ENCODE data around the gene IMMP2L. TPM values are rescaled to one million over a fixed set of nuclear protein-coding genes. Genes with fewer than 3 reads are reported as not detected.
"Not testable (repeated sequence)": the region's sequence is repeated elsewhere in the genome, so short reads cannot be mapped to it uniquely, and the experiment has no call there.

The IMMP2L gene
- total and polyA plus RNA-seq, 2 of the 4 experiments (the other 2 are of a cell fraction): 5.8 to 9.3 TPM

DNA sequence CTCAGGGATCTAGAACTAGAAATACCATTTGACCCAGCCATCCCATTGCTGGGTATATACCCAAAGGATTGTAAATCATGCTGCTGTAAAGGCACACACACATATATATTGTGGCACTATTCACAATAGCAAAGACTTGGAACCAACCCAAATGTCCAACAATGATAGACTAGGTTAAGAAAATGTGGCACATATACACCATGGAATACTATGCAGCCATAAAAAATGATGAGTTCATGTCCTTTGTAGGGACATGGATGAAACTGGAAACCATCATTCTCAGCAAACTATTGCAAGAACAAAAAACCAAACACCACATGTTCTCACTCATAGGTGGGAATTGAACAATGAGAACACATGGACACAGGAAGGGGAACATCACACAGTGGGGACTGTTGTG lies 56.9 kb downstream of the IMMP2L start:
- H3K4me1 ChIP-seq (ENCODE audit: control insufficient read depth, insufficient read depth, low read length); H4K8ac ChIP-seq (ENCODE audit: low read depth in 2 of 2, low read length in 2 of 2); intact Hi-C loops (cut with micrococcal nuclease); H3K9me1 ChIP-seq (ENCODE audit: insufficient read depth, low read length); POLR2A ChIA-PET (ENCODE audit: unreplicated experiment); H3K56ac ChIP-seq (ENCODE audit: extremely low read depth, insufficient read depth, low read length); H3K4me2 ChIP-seq (ENCODE audit: low read depth, low read length); H2BK5ac ChIP-seq (ENCODE audit: low read depth, low read length, poor library complexity, severe bottlenecking); H3K27me3 ChIP-seq (ENCODE audit: control insufficient read depth, insufficient read depth, low read length); H3K23ac ChIP-seq (ENCODE audit: low read depth, low read length); H2BK120ac ChIP-seq (ENCODE audit: low read depth, low read length); in situ Hi-C loops (cut with MboI; ENCODE audit: low sequenced_read_pairs); H4K20me1 ChIP-seq (ENCODE audit: insufficient read depth, low read length); H4K91ac ChIP-seq (ENCODE audit: insufficient read depth, low read depth, low read length); H2AFZ ChIP-seq (replicated peaks; ENCODE audit: low read length, poor library complexity); BruUV-seq (replicated peaks); H3K36me3 ChIP-seq (ENCODE audit: control insufficient read depth, insufficient read depth, low read length); H4K5ac ChIP-seq (ENCODE audit: low read depth, low read length); DNase-seq; H2AK5ac ChIP-seq (ENCODE audit: low read depth, low read length); CTCF ChIA-PET; H3K4ac ChIP-seq (ENCODE audit: low read depth, low read length); ATAC-seq (ENCODE audit: low read depth); dilution Hi-C loops (cut with HindIII; ENCODE audit: low sequenced_read_pairs, unreplicated experiment); H3K18ac ChIP-seq (ENCODE audit: low read depth, low read length); H3K27ac ChIP-seq (ENCODE audit: insufficient read depth, low read length); H3K9me3 ChIP-seq (ENCODE audit: control insufficient read depth, insufficient read depth, low read length); H3K79me1 ChIP-seq (ENCODE audit: low read depth in 1 of 2, low read length in 2 of 2); H3K4me3 ChIP-seq (ENCODE audit: insufficient read depth, low read depth, low read length); H2BK15ac ChIP-seq (ENCODE audit: low read depth, low read length); H3K9ac ChIP-seq (ENCODE audit: low read depth, low read length); H2BK20ac ChIP-seq (ENCODE audit: low read depth, low read length); H2AK9ac ChIP-seq (replicated peaks; ENCODE audit: low read depth, low read length, poor library complexity); H3K14ac ChIP-seq (replicated peaks; ENCODE audit: low read depth, low read length): not testable (repeated sequence)

DNA sequence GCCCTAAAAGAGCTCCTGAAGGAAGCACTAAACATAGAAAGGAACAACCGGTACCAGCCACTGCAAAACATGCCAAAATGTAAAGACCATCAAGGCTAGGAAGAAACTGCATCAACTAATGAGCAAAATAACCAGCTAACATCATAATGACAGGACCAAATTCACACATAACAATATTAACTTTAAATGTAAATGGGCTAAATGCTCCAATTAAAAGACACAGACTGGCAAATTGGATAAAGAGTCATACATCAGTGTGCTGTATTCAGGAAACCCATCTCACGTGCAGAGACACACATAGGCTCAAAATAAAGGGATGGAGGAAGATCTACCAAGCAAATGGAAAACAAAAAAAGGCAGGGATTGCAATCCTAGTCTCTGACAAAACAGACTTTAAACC lies 60.5 kb downstream of the IMMP2L start:
- in situ Hi-C loops (cut with MboI; ENCODE audit: low sequenced_read_pairs); H2AFZ ChIP-seq (replicated peaks; ENCODE audit: low read length, poor library complexity); H3K36me3 ChIP-seq (ENCODE audit: control insufficient read depth, insufficient read depth, low read length); H3K27me3 ChIP-seq (ENCODE audit: control insufficient read depth, insufficient read depth, low read length); H4K91ac ChIP-seq (ENCODE audit: insufficient read depth, low read depth, low read length); H2AK9ac ChIP-seq (replicated peaks; ENCODE audit: low read depth, low read length, poor library complexity); H2AK5ac ChIP-seq (ENCODE audit: low read depth, low read length); BruUV-seq (replicated peaks); H3K4me3 ChIP-seq (ENCODE audit: insufficient read depth, low read depth, low read length); ATAC-seq (ENCODE audit: low read depth); CTCF ChIA-PET; H3K4me2 ChIP-seq (ENCODE audit: low read depth, low read length); H3K27ac ChIP-seq (ENCODE audit: insufficient read depth, low read length); H3K9me3 ChIP-seq (ENCODE audit: control insufficient read depth, insufficient read depth, low read length); H3K4me1 ChIP-seq (ENCODE audit: control insufficient read depth, insufficient read depth, low read length); H2BK120ac ChIP-seq (ENCODE audit: low read depth, low read length); H2BK20ac ChIP-seq (ENCODE audit: low read depth, low read length); DNase-seq; H3K9me1 ChIP-seq (ENCODE audit: insufficient read depth, low read length); H3K23ac ChIP-seq (ENCODE audit: low read depth, low read length); H2BK5ac ChIP-seq (ENCODE audit: low read depth, low read length, poor library complexity, severe bottlenecking); dilution Hi-C loops (cut with HindIII; ENCODE audit: low sequenced_read_pairs, unreplicated experiment); H3K14ac ChIP-seq (replicated peaks; ENCODE audit: low read depth, low read length); H3K9ac ChIP-seq (ENCODE audit: low read depth, low read length); H3K56ac ChIP-seq (ENCODE audit: extremely low read depth, insufficient read depth, low read length); H3K4ac ChIP-seq (ENCODE audit: low read depth, low read length); H4K20me1 ChIP-seq (ENCODE audit: insufficient read depth, low read length); H2BK15ac ChIP-seq (ENCODE audit: low read depth, low read length); H4K8ac ChIP-seq (ENCODE audit: low read depth in 2 of 2, low read length in 2 of 2); H3K18ac ChIP-seq (ENCODE audit: low read depth, low read length); H4K5ac ChIP-seq (ENCODE audit: low read depth, low read length); POLR2A ChIA-PET (ENCODE audit: unreplicated experiment); H3K79me1 ChIP-seq (ENCODE audit: low read depth in 1 of 2, low read length in 2 of 2); intact Hi-C loops (cut with micrococcal nuclease): not testable (repeated sequence)
- WGBS, 2 experiments (ENCODE audit: extremely low coverage in 2 of 2, insufficient read length in 1 of 2): no CpG with 5 or more reads among the region's 2 CpGs
